Activated CD4-positive, alpha-beta T cell treated with anti-CD3 and anti-CD28 coated beads, Interleukin-2, amount 10 ng/mL, durations not matched to agents 7 days and 5 days (primary cell): ENCODE data around the gene HOXC12. TPM values are rescaled to one million over a fixed set of nuclear protein-coding genes. Genes with fewer than 3 reads are reported as not detected.

Experiments used
- CTCF ChIA-PET: fragments of 350-600 bp; sonication (Branson Sonifier 250); formaldehyde crosslinking; loops from one replicate; lab custom pipeline; 2021; ENCODE audit warnings: antibody characterized with exemption; lab: Charles Lee
- POLR2A ChIA-PET: fragments of 350-600 bp; sonication (Branson Sonifier 250); formaldehyde crosslinking; loops from one replicate; lab custom pipeline; 2021; ENCODE audit warnings: antibody characterized with exemption; lab: Charles Lee
- DNase-seq: peaks from one replicate; pipeline ENCODE4 v3.0.0-alpha.2; 2020
- H3K27ac Mint-ChIP-seq: one replicate; pipeline ENCODE4 v1.8.0; 2021; ENCODE audit warnings: mild to moderate bottlenecking, moderate library complexity, mixed read lengths
- H3K27me3 Mint-ChIP-seq: one replicate; pipeline ENCODE4 v1.8.0; 2021; ENCODE audit warnings: mixed read lengths
- H3K36me3 Mint-ChIP-seq: one replicate; pipeline ENCODE4 v1.8.0; 2021; ENCODE audit warnings: low read depth, mixed read lengths
- H3K4me1 Mint-ChIP-seq: one replicate; pipeline ENCODE4 v1.8.0; 2021; ENCODE audit warnings: mixed read lengths
- H3K4me3 Mint-ChIP-seq: one replicate; pipeline ENCODE4 v1.8.0; 2021; ENCODE audit warnings: mild to moderate bottlenecking, moderate library complexity, mixed read lengths
- H3K9me3 Mint-ChIP-seq: one replicate; pipeline ENCODE4 v1.8.0; 2021; ENCODE audit warnings: mixed read lengths
- total RNA-seq, 2 experiments: library from RNA; stranded (reverse); gene quantifications; one replicate each; pipeline ENCODE4 v1.2.3, GENCODE V29; 2021

Gene HOXC12
- total RNA-seq, 2 experiments from 2014 or later: not detected

GRCh38 chr12:53963434-53964314 lies 9.0 kb downstream of the HOXC12 start:
- peaks cover 88% of the 10 kb centered on the region for H3K27me3 Mint-ChIP-seq
- no peak overlapping the region for H3K27ac Mint-ChIP-seq
- peaks cover 18% of the 10 kb centered on the region for H3K4me1 Mint-ChIP-seq
- H3K9me3 Mint-ChIP-seq: no peaks in the 10 kb centered on the region
- ChIA-PET CTCF (interaction anchor here (0.6 to 1.6 kb wide), 4 partner anchors 10 to 69 kb away, joined by 3 to 4 read pairs (median 3); partner anchors contain the start of gene HOXC9), POLR2A (no interaction called here)
- DNase-seq: no peak
- H3K4me3 Mint-ChIP-seq: no peak overlapping the region
- peaks cover 5% of the 10 kb centered on the region for H3K36me3 Mint-ChIP-seq

GRCh38 chr12:53964315-53964713 lies 9.6 kb downstream of the HOXC12 start:
- no peak overlapping the region for H3K4me3 Mint-ChIP-seq
- ChIA-PET CTCF (interaction anchor here (0.7 kb wide), 1 partner anchor 36 kb away, joined by 3 read pairs; the partner anchor contains the start of gene HOXC9), POLR2A (no interaction called here)
- no peaks in the 10 kb centered on the region for H3K9me3 Mint-ChIP-seq
- no peak for DNase-seq
- peaks cover 5% of the 10 kb centered on the region for H3K36me3 Mint-ChIP-seq
- peaks cover 90% of the 10 kb centered on the region for H3K27me3 Mint-ChIP-seq
- H3K4me1 Mint-ChIP-seq: peaks cover 18% of the 10 kb centered on the region
- no peak overlapping the region for H3K27ac Mint-ChIP-seq

DNA sequence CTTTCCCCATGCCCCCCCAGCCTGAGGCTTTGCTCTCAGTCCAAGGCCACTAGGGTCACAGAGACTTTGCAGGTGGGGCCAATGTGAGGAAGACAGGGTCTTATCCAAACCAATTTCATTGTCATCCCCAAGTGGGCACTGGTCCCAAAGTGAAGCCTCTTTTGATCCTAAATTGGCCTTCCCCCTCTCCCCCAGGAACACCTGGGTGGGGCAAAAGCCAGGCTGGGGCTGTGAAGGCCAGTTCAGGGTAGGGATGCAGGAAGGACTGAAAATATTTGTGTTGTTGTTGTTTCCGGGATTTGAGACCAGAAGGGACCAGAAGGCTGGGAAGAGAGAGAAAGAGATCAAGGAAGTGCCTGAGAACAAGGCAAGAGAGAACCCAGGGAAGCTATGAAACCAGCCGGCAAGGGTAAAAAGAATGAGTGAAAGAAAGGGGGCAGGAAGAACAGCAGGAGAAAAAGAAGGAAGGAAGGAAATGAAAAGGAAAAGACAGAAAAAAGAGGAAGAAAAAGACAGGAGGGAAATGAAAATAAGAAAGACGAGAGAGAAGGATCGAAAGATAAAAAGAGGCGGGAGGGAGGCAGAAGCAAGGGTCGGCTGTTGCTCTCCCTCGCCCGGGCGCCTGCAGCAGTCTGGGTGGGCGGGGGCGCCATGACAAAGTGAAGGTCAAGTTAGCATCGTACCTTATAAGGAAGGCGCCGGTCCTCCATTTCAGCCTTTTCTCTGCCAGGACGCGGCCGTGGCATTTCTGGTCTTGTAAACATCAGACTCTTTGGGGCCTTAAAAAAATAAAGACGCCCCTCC lies 10.8 kb downstream of the HOXC12 start:
- H3K9me3 Mint-ChIP-seq: no peaks in the 10 kb centered on the region
- peak overlapping the region; percentile 62 for H3K27ac Mint-ChIP-seq
- H3K4me1 Mint-ChIP-seq: peaks cover 17% of the 10 kb centered on the region
- H3K27me3 Mint-ChIP-seq: peaks cover 90% of the 10 kb centered on the region
- CTCF ChIA-PET: interaction anchor here (1.4 to 1.5 kb wide), 2 partner anchors 15 to 34 kb away, joined by 3 read pairs; no protein-coding TSS in a partner anchor
- no peak overlapping the region for H3K4me3 Mint-ChIP-seq
- peaks cover 5% of the 10 kb centered on the region for H3K36me3 Mint-ChIP-seq
- POLR2A ChIA-PET: no interaction called here
- DNase-seq: no peak

DNA sequence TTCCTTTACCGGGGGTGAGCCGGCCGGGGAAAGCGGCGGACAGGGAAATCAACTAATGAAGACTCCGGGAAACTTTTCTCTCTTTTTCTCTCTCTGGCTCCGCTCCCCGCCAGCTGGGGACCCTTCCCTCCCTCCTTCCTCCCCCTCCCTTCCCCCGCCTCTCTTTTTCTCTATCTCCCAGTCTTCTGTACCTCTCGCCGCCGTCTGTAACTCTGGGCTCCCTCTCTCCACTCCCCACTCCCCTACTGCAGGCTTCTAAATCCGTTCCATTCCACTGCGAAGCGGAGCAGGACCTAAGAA lies 11.3 kb downstream of the HOXC12 start:
- Mint-ChIP-seq H3K36me3 (peaks cover 5% of the 10 kb centered on the region), H3K27me3 (peaks cover 94% of the 10 kb centered on the region), H3K4me3 (no peak overlapping the region), H3K9me3 (no peaks in the 10 kb centered on the region), H3K4me1 (peaks cover 17% of the 10 kb centered on the region), H3K27ac (peak overlapping the region; percentile 62)
- ChIA-PET POLR2A (no interaction called here), CTCF (interaction anchor here (1.4 to 1.5 kb wide), 2 partner anchors 16 to 34 kb away, joined by 3 read pairs; no protein-coding TSS in a partner anchor)
- DNase-seq: no peak

GRCh38 chr12:53966385-53967133 lies 11.9 kb downstream of the HOXC12 start:
- H3K4me3 Mint-ChIP-seq: no peak overlapping the region
- H3K27ac Mint-ChIP-seq: peak overlapping the region; percentile 82
- H3K4me1 Mint-ChIP-seq: peaks cover 17% of the 10 kb centered on the region

GRCh38 chr12:53967421-53967925 lies 12.8 kb downstream of the HOXC12 start:
- H3K27ac Mint-ChIP-seq: peak overlapping the region; percentile 51
- H3K4me3 Mint-ChIP-seq: no peak overlapping the region
- H3K9me3 Mint-ChIP-seq: no peaks in the 10 kb centered on the region
- H3K36me3 Mint-ChIP-seq: peaks cover 5% of the 10 kb centered on the region
- DNase-seq: no peak
- ChIA-PET CTCF (interaction anchor here (2.2 kb wide), 1 partner anchor 234 kb away, joined by 5 read pairs; no protein-coding TSS in a partner anchor), POLR2A (no interaction called here)
- H3K27me3 Mint-ChIP-seq: peaks cover 98% of the 10 kb centered on the region
- peaks cover 17% of the 10 kb centered on the region for H3K4me1 Mint-ChIP-seq

More at GRCh38 chr12:53966385-53967133, 11.9 kb downstream of the HOXC12 start:
- no peaks in the 10 kb centered on the region for H3K9me3 Mint-ChIP-seq
- ChIA-PET POLR2A (no interaction called here), CTCF (interaction anchor here (1.4 to 2.2 kb wide), 3 partner anchors 17 to 235 kb away, joined by 3 to 5 read pairs (median 3); no protein-coding TSS in a partner anchor)
- peaks cover 97% of the 10 kb centered on the region for H3K27me3 Mint-ChIP-seq
- H3K36me3 Mint-ChIP-seq: peaks cover 5% of the 10 kb centered on the region
- DNase-seq: no peak

DNA sequence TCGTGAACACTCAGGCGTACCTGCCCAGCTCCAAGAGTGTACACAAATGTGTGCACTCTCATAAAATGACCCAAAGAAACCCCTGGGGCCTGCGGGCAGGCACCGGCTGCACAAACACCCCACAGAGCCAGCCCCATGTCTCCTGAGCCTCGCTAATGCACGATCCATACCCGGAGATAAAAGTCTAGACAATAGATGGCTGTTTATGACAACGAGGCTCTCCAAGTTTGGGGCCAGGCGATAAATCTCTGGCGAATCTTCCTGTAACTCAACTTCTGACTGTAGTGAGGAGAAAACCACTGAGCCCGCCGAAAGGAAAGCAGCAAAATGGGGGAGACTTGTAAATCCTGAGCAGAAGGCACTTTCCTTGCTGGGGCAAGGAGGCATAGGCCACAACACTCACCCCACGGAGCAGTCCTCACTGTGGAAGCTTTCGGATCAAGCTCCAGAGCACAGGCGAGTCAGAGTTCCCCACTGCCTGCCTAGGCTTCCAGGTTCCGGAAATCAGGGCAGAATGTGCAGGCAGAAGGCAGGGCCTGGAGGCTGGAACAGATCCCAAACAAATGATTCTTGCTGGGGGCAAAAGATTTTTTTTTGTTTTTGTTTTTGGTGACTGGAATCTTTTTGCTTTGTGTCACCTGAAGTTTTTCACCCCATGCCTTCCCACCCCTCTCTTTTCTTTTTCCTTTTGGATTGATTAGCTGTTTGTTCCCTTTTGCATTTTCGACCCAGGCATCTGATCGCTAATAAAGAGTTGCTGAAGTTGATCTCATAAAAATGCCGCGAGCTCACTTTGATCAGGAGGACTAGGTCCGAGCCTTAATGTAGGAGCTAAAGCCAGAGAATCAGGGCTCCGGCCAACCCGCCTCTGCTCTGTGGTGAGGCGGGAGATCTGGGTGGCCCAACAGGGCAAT lies 13.8 kb downstream of the HOXC12 start:
- ChIA-PET POLR2A (no interaction called here), CTCF (interaction anchor here (0.7 to 2.2 kb wide), 5 partner anchors 9 to 233 kb away, joined by 3 to 5 read pairs (median 3); partner anchors contain the start of genes HOXC12 and HOXC5)
- H3K27ac Mint-ChIP-seq: no peak overlapping the region
- DNase-seq: no peak
- peaks cover 98% of the 10 kb centered on the region for H3K27me3 Mint-ChIP-seq
- H3K4me3 Mint-ChIP-seq: no peak overlapping the region
- H3K9me3 Mint-ChIP-seq: no peaks in the 10 kb centered on the region
- H3K4me1 Mint-ChIP-seq: peaks cover 22% of the 10 kb centered on the region
- peaks cover 10% of the 10 kb centered on the region for H3K36me3 Mint-ChIP-seq

- POLR2A ChIA-PET: no interaction called here
- H3K4me3 Mint-ChIP-seq: no peak overlapping the region
Observed at GRCh38 chr12:53969588-53970259, 15.0 kb downstream of the HOXC12 start.

GRCh38 chr12:53970451-53970850 lies 15.7 kb downstream of the HOXC12 start:
- no peak for DNase-seq

More at GRCh38 chr12:53969588-53970259, 15.0 kb downstream of the HOXC12 start:
- peaks cover 16% of the 10 kb centered on the region for H3K4me1 Mint-ChIP-seq
- H3K27ac Mint-ChIP-seq: no peak overlapping the region
- peaks cover 10% of the 10 kb centered on the region for H3K36me3 Mint-ChIP-seq
- no peaks in the 10 kb centered on the region for H3K9me3 Mint-ChIP-seq
- H3K27me3 Mint-ChIP-seq: peaks cover 95% of the 10 kb centered on the region
- CTCF ChIA-PET: interaction anchor here (0.9 to 1.2 kb wide), 2 partner anchors 15 to 24 kb away, joined by 3 read pairs; partner anchors contain the start of gene HOXC10
- no peak for DNase-seq

DNA sequence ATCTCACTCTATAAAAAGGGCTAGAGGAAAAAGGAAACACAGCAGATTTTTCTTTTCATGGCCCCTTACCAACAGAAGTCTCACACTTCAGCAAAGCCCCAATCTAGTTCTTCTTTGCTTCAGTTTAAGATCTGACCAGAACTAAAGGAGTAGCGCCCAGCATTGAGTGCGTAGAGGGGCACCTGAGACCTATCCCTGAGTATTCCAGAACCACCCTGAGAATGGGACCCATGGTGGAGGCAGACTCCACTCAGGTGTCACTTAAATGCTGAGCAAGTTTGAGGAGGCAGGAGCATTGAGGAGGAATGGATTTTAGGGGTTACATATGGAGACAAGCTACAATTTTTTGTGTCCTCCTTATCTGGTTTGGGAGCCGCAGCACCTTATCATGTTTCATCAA lies 16.4 kb downstream of the HOXC12 start:
- H3K4me3 Mint-ChIP-seq: no peak overlapping the region
- H3K4me1 Mint-ChIP-seq: peaks cover 18% of the 10 kb centered on the region
- ChIA-PET POLR2A (no interaction called here), CTCF (interaction anchor here (0.9 to 1.5 kb wide), 2 partner anchors 26 to 56 kb away, joined by 3 read pairs; no protein-coding TSS in a partner anchor)
- H3K36me3 Mint-ChIP-seq: peaks cover 10% of the 10 kb centered on the region
- no peak overlapping the region for H3K27ac Mint-ChIP-seq
- no peak for DNase-seq
- H3K9me3 Mint-ChIP-seq: no peaks in the 10 kb centered on the region
- peaks cover 91% of the 10 kb centered on the region for H3K27me3 Mint-ChIP-seq

More at GRCh38 chr12:53970451-53970850, 15.7 kb downstream of the HOXC12 start:
- H3K4me1 Mint-ChIP-seq: peaks cover 16% of the 10 kb centered on the region
- POLR2A ChIA-PET: no interaction called here
- peaks cover 8% of the 10 kb centered on the region for H3K36me3 Mint-ChIP-seq
- CTCF ChIA-PET: interaction anchor here (0.9 kb wide), 2 partner anchors 15 to 57 kb away, joined by 3 read pairs; partner anchors contain the start of gene HOXC10
- no peak overlapping the region for H3K4me3 Mint-ChIP-seq
- H3K27me3 Mint-ChIP-seq: peaks cover 92% of the 10 kb centered on the region
- H3K9me3 Mint-ChIP-seq: no peaks in the 10 kb centered on the region
- no peak overlapping the region for H3K27ac Mint-ChIP-seq
